Fibroblast of mammary gland (primary cell): ENCODE measurements around the gene PLOD3.

Source experiments
- DNase-seq: peaks from one replicate; pipeline ENCODE4 v3.0.0-alpha.2; 2010; ENCODE audit warnings: low read depth
- H3K4me3 ChIP-seq: 2 replicates; pipeline ENCODE4 v1.5.1; 2011; ENCODE audit warnings: low read depth, mild to moderate bottlenecking, low read length, moderate library complexity; ENCODE audit not compliant: control insufficient read depth
- TF ChIP-seq, protein P1 (sequence below): conservative IDR thresholded peaks from 2 replicates; pipeline ENCODE4 v1.5.1; 2011; ENCODE audit warnings: low read depth, low read length, inconsistent platforms; ENCODE audit not compliant: control insufficient read depth, insufficient read depth

The PLOD3 gene

DNA sequence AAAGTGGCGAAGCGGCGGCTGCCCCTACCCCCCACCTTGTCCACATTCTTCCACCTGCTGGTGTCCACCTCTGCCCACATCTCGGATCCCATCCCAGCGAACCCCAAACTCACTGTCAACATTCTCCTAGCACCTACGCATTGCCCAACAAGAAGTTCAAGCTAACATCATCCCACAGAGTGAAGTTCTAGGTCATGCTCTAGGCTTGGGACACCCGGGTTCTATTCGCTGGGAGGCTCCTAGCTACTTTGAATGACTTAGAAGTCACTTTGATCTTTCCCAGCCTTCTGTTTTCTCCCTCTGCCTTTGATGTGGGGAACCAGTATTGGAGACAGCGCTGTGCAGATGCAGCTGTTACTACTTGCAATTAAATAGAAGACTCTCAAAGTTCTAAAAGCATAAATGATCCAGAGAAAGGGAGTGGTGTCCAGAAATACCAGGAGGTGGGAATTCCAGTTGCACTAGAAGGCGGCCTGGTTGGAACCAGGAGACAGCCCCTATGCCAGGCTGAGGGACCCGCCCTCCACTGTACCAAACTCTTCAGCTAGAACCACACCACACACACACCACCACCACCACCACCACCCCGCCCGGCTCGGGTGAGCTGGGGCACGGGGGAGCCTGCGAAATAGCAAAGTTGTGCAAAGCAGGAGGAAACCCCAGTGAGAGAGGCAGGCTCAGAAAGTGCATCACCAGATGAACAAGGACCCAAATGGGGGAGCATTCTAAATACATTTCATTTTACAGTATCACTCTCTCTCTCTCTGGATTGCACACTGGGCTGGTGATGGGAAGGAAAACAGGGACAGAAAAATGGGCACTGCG, 46.6 kb downstream of the PLOD3 start:
- no peak for DNase-seq
- H3K4me3 ChIP-seq, result no peak overlapping the region
- TF ChIP-seq, protein P1, sequence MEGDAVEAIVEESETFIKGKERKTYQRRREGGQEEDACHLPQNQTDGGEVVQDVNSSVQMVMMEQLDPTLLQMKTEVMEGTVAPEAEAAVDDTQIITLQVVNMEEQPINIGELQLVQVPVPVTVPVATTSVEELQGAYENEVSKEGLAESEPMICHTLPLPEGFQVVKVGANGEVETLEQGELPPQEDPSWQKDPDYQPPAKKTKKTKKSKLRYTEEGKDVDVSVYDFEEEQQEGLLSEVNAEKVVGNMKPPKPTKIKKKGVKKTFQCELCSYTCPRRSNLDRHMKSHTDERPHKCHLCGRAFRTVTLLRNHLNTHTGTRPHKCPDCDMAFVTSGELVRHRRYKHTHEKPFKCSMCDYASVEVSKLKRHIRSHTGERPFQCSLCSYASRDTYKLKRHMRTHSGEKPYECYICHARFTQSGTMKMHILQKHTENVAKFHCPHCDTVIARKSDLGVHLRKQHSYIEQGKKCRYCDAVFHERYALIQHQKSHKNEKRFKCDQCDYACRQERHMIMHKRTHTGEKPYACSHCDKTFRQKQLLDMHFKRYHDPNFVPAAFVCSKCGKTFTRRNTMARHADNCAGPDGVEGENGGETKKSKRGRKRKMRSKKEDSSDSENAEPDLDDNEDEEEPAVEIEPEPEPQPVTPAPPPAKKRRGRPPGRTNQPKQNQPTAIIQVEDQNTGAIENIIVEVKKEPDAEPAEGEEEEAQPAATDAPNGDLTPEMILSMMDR, result no peak

DNA sequence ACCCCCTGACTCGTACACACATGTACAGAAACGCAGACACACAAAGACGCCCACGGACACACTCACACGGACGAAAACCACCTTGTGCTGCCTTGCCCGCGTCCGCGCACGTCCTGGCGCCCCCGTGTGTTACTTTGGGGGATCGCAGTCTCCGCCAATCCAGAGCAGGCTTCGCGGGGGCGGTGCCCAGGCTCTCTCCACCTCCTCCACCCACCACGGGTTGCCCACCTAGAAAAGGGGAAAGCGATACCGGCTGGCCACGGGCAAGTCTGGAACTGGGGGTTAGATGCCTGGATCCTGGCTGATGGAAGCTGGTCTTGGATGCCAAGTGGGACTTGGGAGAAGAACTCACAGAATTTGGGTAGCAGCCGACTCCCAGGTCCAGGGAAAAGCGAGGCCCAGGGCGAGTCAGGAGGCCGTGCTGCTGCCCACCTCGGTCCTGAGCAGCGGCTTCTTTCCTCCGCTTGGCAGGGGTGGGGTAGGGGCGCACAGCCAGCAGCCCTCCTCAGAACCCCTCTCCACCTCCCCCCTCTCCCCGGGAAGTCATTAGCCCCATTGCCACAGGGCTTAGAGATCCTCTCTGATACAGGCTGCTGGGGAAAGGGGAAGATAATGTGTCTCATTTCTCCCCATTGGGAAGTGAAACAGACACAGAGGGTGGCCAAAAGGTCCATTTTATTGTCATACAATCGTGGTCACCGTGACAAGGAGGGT, 47.4 kb downstream of the PLOD3 start:
- TF ChIP-seq, protein P1, result peak; percentile 80
- H3K4me3 ChIP-seq, result peak overlapping the region; percentile 6
- DNase-seq, result peak; percentile 57

DNA sequence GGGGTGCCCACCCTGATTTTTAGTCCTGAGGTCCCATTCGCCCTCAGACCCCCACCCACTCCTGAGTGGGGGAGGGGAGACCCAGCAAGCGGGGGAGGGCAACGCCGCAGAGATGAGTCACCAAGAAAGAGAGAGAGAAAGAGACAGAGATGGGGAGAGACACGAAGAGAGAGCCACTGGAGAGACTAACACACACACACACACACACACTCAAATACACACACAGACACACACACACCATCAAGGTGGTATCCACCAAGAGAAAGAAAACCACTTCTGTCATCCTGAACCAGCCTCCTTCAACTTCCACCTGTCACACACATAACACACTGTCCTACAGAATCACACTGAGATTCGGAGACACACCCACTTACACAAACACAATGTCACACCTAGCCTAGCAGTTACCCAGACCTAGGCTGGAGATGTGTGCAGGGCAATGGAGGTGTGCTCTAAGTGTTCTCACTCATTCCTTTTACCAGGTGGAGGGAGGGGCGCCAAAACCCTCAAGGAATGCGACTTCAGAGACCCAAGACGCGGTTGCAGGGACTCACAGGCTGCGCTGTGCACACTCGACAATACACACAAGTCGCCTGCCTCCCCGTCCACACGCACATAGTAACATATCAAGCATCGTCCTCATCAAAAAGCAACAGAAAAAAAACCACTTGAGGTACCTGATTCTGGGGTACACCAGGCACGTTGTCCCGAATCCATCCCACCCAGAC, 48.1 kb downstream of the PLOD3 start:
- TF ChIP-seq, protein P1, result no peak
- H3K4me3 ChIP-seq, result peak overlapping the region; percentile 6
- DNase-seq, result no peak

DNA sequence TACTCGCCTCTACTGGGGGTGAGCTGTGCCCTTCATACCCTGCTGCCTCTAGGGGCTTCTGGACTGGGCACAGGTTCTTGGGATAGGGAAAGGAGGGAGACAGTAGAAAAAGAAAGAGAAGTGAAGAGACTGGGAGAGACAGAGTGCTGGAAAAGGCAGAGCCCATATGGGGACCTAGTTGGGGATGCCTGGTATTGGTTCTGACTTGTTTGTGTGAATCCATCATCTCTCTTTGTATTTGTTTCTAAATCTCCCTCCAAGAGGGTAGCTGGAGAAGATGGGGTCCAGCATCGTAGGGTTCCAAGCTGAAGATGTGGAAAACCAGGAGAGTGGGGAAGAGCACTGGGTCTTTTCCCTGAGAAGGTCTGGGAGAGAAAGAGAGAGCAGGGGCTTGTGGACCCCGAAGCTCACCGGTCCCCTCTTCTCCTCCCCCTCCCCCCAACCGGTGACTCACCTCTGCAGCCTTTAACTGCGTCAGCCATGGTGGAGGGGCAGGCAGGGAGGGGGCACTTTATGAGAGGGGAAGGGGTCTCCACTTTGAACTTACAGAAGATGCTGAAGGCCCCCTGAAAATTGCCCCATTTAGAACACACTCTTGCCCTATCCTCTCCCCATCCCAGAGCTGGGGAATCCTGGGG, 48.9 kb downstream of the PLOD3 start:
- DNase-seq, result no peak
- TF ChIP-seq, protein P1, result no peak
- H3K4me3 ChIP-seq, result no peak overlapping the region

GRCh38 chr7:101167645-101168411, 49.6 kb downstream of the PLOD3 start:
- TF ChIP-seq, protein P1, result no peak
- DNase-seq, result no peak
- no peak overlapping the region for H3K4me3 ChIP-seq
